ENCODE data around the gene WNT7B. TPM values are rescaled to one million over a fixed set of nuclear protein-coding genes. Genes with fewer than 3 reads are reported as not detected.

WNT7B gene
- total and polyA plus RNA-seq, 10 donors: not detected

GRCh38 chr22:46024136-46024840 is 47.3 kb upstream of the WNT7B start:
- Histone ChIP-seq H3K36me3 (no peaks in the 10 kb centered on the region), H3K4me1 (peaks cover 0 to 33% (median 19%) of the 10 kb centered on the region in 6 donors), H3K4me3 (no peak overlapping the region), H3K27me3 (replicated peaks in 1 of 7) (peaks cover 0 to 41% (median 5%) of the 10 kb centered on the region in 7 donors), H3K9me3 (no peaks in the 10 kb centered on the region), H3K27ac (no peak overlapping the region)
- DNase-seq: peak; percentile 37
- intact Hi-C loops (cut with DNase I; ENCODE audit: low total_unique reads): no loop called here
- TF ChIP-seq POLR2A (IDR thresholded peaks at IDR 0.05) (no peak), CTCF (IDR thresholded peaks at IDR 0.05 in 8 of 11, conservative IDR thresholded peaks at IDR 0.05 in 3 of 11) (no peak), POLR2AphosphoS5 (IDR thresholded peaks at IDR 0.05) (no peak)
- WGBS, 5 donors: 78 to 90% (median 87%) methylated on average over 4 of the region's 4 CpGs

DNA sequence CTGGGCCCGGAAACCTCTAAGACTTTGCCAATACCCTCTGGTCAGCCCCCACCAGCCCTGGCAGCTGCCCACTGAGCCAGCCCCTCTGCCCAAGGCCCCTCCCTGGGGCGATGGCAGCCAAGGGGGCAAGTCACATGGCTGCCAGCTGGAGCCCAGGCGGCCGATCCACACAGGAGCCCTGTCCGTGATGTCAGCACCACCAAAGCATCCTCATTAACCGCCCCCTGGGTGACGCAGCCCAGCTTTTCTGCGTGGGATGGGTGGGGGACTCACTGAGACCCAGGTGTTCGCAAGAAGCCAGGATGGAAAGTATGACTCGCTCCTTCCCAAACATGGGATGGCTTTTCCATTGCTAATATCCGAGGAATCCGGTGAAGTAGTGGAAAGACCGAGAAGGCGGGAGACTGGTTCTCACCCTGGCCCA is 46.6 kb upstream of the WNT7B start:
- intact Hi-C loops (cut with DNase I; ENCODE audit: low total_unique reads): no loop called here
- H3K27ac ChIP-seq: no peak overlapping the region
- 85 to 90% (median 88%) methylated on average over 10 to 14 of the region's 14 CpGs for WGBS, 5 donors
- no peak overlapping the region for H3K4me3 ChIP-seq
- H3K9me3 ChIP-seq: no peaks in the 10 kb centered on the region
- peaks cover 0 to 41% (median 5%) of the 10 kb centered on the region in 7 donors for H3K27me3 ChIP-seq (replicated peaks in 1 of 7)
- peaks cover 0 to 34% (median 18%) of the 10 kb centered on the region in 6 donors for H3K4me1 ChIP-seq
- TF ChIP-seq POLR2A (IDR thresholded peaks at IDR 0.05) (no peak), POLR2AphosphoS5 (IDR thresholded peaks at IDR 0.05) (no peak), CTCF (IDR thresholded peaks at IDR 0.05 in 8 of 11, conservative IDR thresholded peaks at IDR 0.05 in 3 of 11) (no peak)
- DNase-seq: peak; percentile 54
- H3K36me3 ChIP-seq: no peaks in the 10 kb centered on the region

GRCh38 chr22:46022881-46023512 is 46.0 kb upstream of the WNT7B start:
- Histone ChIP-seq H3K36me3 (no peaks in the 10 kb centered on the region), H3K27me3 (replicated peaks in 1 of 7) (peaks cover 0 to 39% (median 5%) of the 10 kb centered on the region in 7 donors), H3K4me1 (peaks cover 0 to 32% (median 15%) of the 10 kb centered on the region in 6 donors), H3K27ac (no peak overlapping the region), H3K9me3 (no peaks in the 10 kb centered on the region), H3K4me3 (no peak overlapping the region)
- 83 to 92% (median 89%) methylated on average over 10 of the region's 10 CpGs for WGBS, 5 donors
- DNase-seq: no peak
- TF ChIP-seq POLR2AphosphoS5 (IDR thresholded peaks at IDR 0.05) (no peak), CTCF (IDR thresholded peaks at IDR 0.05 in 8 of 11, conservative IDR thresholded peaks at IDR 0.05 in 3 of 11) (no peak), POLR2A (IDR thresholded peaks at IDR 0.05) (no peak)
- intact Hi-C loops (cut with DNase I; ENCODE audit: low total_unique reads): no loop called here

GRCh38 chr22:46021577-46021976 is 44.6 kb upstream of the WNT7B start:
- H3K36me3 ChIP-seq: no peaks in the 10 kb centered on the region
- intact Hi-C loops (cut with DNase I; ENCODE audit: low total_unique reads): no loop called here
- DNase-seq: peak; percentile 21
- no peaks in the 10 kb centered on the region for H3K9me3 ChIP-seq
- TF ChIP-seq CTCF (IDR thresholded peaks at IDR 0.05 in 8 of 11, conservative IDR thresholded peaks at IDR 0.05 in 3 of 11) (no peak), POLR2A (IDR thresholded peaks at IDR 0.05) (no peak)
- WGBS, 5 donors: 87 to 96% (median 87%) methylated on average over 3 of the region's 3 CpGs
- peaks cover 0 to 24% (median 0%) of the 10 kb centered on the region in 7 donors for H3K27me3 ChIP-seq (replicated peaks in 1 of 7)
- H3K27ac ChIP-seq: no peak overlapping the region
- H3K4me3 ChIP-seq: no peak overlapping the region
- peaks cover 0 to 19% (median 2%) of the 10 kb centered on the region in 6 donors for H3K4me1 ChIP-seq

Data from spleen (tissue), 11 donors.